HG03135 (cell line): ENCODE data around the gene TGFBRAP1.

Source experiments
- ATAC-seq: cut with Tn5 transposase; IDR thresholded peaks from one replicate; pipeline ENCODE4 v1.9.1; 2021; ENCODE audit warnings: mild to moderate bottlenecking, moderate library complexity; ENCODE audit not compliant: unreplicated experiment

The TGFBRAP1 gene

GRCh38 chr2:105321875-105322646, 7.5 kb downstream of the TGFBRAP1 start:
- no peak for ATAC-seq

GRCh38 chr2:105320651-105321215, 8.8 kb downstream of the TGFBRAP1 start:
- ATAC-seq, result no peak

- ATAC-seq, result no peak
Measured at GRCh38 chr2:105317937-105318336, 11.6 kb downstream of the TGFBRAP1 start.

- no peak for ATAC-seq
Measured at GRCh38 chr2:105315314-105315713, 14.2 kb downstream of the TGFBRAP1 start.

GRCh38 chr2:105313877-105314276, 15.7 kb downstream of the TGFBRAP1 start:
- ATAC-seq, result no peak

GRCh38 chr2:105309147-105309545, 20.4 kb downstream of the TGFBRAP1 start:
- no peak for ATAC-seq

GRCh38 chr2:105308382-105309146, 21.0 kb downstream of the TGFBRAP1 start:
- ATAC-seq, result no peak

- no peak for ATAC-seq
Measured at GRCh38 chr2:105307962-105308361, 21.6 kb downstream of the TGFBRAP1 start.

GRCh38 chr2:105307550-105307949, 22.0 kb downstream of the TGFBRAP1 start:
- ATAC-seq, result no peak

- no peak for ATAC-seq
Measured at GRCh38 chr2:105307146-105307545, 22.4 kb downstream of the TGFBRAP1 start.

- no peak for ATAC-seq
Measured at GRCh38 chr2:105301646-105302045, 27.9 kb downstream of the TGFBRAP1 start.

GRCh38 chr2:105299290-105299689, 30.2 kb downstream of the TGFBRAP1 start:
- ATAC-seq, result no peak

GRCh38 chr2:105298017-105298416, 31.5 kb downstream of the TGFBRAP1 start:
- no peak for ATAC-seq

GRCh38 chr2:105297216-105297615, 32.3 kb downstream of the TGFBRAP1 start:
- ATAC-seq, result no peak

GRCh38 chr2:105296017-105296611, 33.4 kb downstream of the TGFBRAP1 start:
- no peak for ATAC-seq

GRCh38 chr2:105294844-105295481, 34.6 kb downstream of the TGFBRAP1 start:
- peak; percentile 81 for ATAC-seq

- ATAC-seq, result no peak
Measured at GRCh38 chr2:105294046-105294445, 35.5 kb downstream of the TGFBRAP1 start.

- ATAC-seq, result no peak
Measured at GRCh38 chr2:105291981-105292380, 37.6 kb downstream of the TGFBRAP1 start.

GRCh38 chr2:105290981-105291660, 38.4 kb downstream of the TGFBRAP1 start:
- no peak for ATAC-seq

- no peak for ATAC-seq
Measured at GRCh38 chr2:105288133-105288532, 41.4 kb downstream of the TGFBRAP1 start.
